Measurements from ENCODE around the gene CCDC171. TPM values are rescaled to one million over a fixed set of nuclear protein-coding genes. Genes with fewer than 3 reads are reported as not detected.

The CCDC171 gene
- total RNA-seq, 1 experiment from 2014 or later: 2.4 TPM

DNA sequence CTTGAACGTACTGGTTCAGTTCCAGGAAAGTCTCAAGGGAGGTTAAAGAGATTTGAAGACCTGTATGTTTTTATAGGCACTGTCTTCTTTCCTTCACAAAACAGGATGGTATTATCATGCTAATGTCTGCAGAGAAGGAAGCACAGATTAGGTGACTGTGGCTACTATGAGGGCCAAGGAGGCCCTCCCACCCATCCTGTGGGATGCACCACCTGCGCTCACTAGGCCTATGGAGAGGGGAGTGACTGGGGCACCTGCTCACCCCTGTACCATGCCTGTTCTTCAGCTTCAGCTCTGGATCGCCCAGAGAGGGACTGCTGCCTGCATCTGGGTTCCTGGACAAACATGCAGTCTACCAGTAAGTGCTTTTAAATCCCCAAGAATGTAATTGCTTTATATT is 469.4 kb downstream of the CCDC171 start:
- no TSS peak for BruUV-seq (replicated peaks)
- H3K27ac ChIP-seq: no peak overlapping the region
- POLR2A ChIA-PET (ENCODE audit: unreplicated experiment): no interaction called here

GRCh38 chr9:16023446-16023845 is 470.6 kb downstream of the CCDC171 start:
- DNase-seq: no peak
- Histone ChIP-seq H4K20me1 (ENCODE audit: insufficient read depth) (no peaks in the 10 kb centered on the region), H2AFZ (no peak overlapping the region), H3K4me3 (no peak overlapping the region), H3F3A (ENCODE audit: insufficient read depth, low read depth) (no peaks in the 10 kb centered on the region), H3K79me2 (ENCODE audit: low read depth) (no peaks in the 10 kb centered on the region), H3K4me2 (no peak overlapping the region), H3K4me1 (replicated peaks; ENCODE audit: insufficient read depth) (no peaks in the 10 kb centered on the region), H3K36me3 (ENCODE audit: low read depth) (no peaks in the 10 kb centered on the region), H3K9me3 (ENCODE audit: insufficient read depth, low read depth) (no peaks in the 10 kb centered on the region), H3K9me2 (ENCODE audit: insufficient read depth) (no peaks in the 10 kb centered on the region), H3K27ac (no peak overlapping the region), H3K27me3 (ENCODE audit: insufficient read depth, low read depth) (no peaks in the 10 kb centered on the region)
- no peak for TF ChIP-seq EZH2 (IDR thresholded peaks at IDR 0.05; ENCODE audit: low read depth)
- TF ChIP-seq, protein P1, sequence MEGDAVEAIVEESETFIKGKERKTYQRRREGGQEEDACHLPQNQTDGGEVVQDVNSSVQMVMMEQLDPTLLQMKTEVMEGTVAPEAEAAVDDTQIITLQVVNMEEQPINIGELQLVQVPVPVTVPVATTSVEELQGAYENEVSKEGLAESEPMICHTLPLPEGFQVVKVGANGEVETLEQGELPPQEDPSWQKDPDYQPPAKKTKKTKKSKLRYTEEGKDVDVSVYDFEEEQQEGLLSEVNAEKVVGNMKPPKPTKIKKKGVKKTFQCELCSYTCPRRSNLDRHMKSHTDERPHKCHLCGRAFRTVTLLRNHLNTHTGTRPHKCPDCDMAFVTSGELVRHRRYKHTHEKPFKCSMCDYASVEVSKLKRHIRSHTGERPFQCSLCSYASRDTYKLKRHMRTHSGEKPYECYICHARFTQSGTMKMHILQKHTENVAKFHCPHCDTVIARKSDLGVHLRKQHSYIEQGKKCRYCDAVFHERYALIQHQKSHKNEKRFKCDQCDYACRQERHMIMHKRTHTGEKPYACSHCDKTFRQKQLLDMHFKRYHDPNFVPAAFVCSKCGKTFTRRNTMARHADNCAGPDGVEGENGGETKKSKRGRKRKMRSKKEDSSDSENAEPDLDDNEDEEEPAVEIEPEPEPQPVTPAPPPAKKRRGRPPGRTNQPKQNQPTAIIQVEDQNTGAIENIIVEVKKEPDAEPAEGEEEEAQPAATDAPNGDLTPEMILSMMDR (conservative IDR thresholded peaks at IDR 0.05): no peak
- intact Hi-C loops (cut with micrococcal nuclease; ENCODE audit: unreplicated experiment): no loop called here
- no TSS peak for BruUV-seq (replicated peaks)
- ChIA-PET POLR2A (ENCODE audit: unreplicated experiment) (no interaction called here), CTCF (no interaction called here)

More for the DNA sequence above, 469.4 kb downstream of the CCDC171 start:
- peaks cover 7% of the 10 kb centered on the region; the same call in 1 of the 2 replicates for H3K9me3 ChIP-seq (ENCODE audit: insufficient read depth, low read depth)
- no peaks in the 10 kb centered on the region for H4K20me1 ChIP-seq (ENCODE audit: insufficient read depth)
- H3K27me3 ChIP-seq (ENCODE audit: insufficient read depth, low read depth): no peaks in the 10 kb centered on the region
- H3K36me3 ChIP-seq (ENCODE audit: low read depth): no peaks in the 10 kb centered on the region
- TF ChIP-seq, protein P1 (conservative IDR thresholded peaks at IDR 0.05): no peak
- no peak for TF ChIP-seq EZH2 (IDR thresholded peaks at IDR 0.05; ENCODE audit: low read depth)
- no peak overlapping the region for H3K4me2 ChIP-seq
- H3K4me1 ChIP-seq (replicated peaks; ENCODE audit: insufficient read depth): no peaks in the 10 kb centered on the region
- CTCF ChIA-PET: no interaction called here
- intact Hi-C loops (cut with micrococcal nuclease; ENCODE audit: unreplicated experiment): no loop called here
- no peaks in the 10 kb centered on the region for H3K79me2 ChIP-seq (ENCODE audit: low read depth)
- no peak for DNase-seq
- H3F3A ChIP-seq (ENCODE audit: insufficient read depth, low read depth): no peaks in the 10 kb centered on the region
- H3K4me3 ChIP-seq: no peak overlapping the region
- no peak overlapping the region for H2AFZ ChIP-seq
- no peaks in the 10 kb centered on the region for H3K9me2 ChIP-seq (ENCODE audit: insufficient read depth)

Other genes starting within 250 kb of the CCDC171 start
- 8.7 and 8.8 TPM in 2 replicates for gene TTC39B, start 245.8 kb upstream of the CCDC171 start, total RNA-seq (2021)
- 11.3 and 13.7 TPM in 2 replicates for gene SNAPC3, start 130.2 kb upstream of the CCDC171 start, total RNA-seq (2021)
- gene PSIP1, start 42.1 kb upstream of the CCDC171 start, total RNA-seq (2021): 65.3 and 67.8 TPM in 2 replicates

Data from PC-9 (cell line).